Measurements from ENCODE around the gene IGSF8.
"Not testable (repeated sequence)": the region's sequence is repeated elsewhere in the genome, so short reads cannot be mapped to it uniquely, and the experiment has no call there.

IGSF8 gene

GRCh38 chr1:160053548-160054365 is 44.7 kb downstream of the IGSF8 start:
- TF ChIP-seq, protein P1, sequence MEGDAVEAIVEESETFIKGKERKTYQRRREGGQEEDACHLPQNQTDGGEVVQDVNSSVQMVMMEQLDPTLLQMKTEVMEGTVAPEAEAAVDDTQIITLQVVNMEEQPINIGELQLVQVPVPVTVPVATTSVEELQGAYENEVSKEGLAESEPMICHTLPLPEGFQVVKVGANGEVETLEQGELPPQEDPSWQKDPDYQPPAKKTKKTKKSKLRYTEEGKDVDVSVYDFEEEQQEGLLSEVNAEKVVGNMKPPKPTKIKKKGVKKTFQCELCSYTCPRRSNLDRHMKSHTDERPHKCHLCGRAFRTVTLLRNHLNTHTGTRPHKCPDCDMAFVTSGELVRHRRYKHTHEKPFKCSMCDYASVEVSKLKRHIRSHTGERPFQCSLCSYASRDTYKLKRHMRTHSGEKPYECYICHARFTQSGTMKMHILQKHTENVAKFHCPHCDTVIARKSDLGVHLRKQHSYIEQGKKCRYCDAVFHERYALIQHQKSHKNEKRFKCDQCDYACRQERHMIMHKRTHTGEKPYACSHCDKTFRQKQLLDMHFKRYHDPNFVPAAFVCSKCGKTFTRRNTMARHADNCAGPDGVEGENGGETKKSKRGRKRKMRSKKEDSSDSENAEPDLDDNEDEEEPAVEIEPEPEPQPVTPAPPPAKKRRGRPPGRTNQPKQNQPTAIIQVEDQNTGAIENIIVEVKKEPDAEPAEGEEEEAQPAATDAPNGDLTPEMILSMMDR (IDR thresholded peaks at IDR 0.05; ENCODE audit: control insufficient read depth, insufficient read depth, low read depth, low read length, missing control alignments), result no peak
- DNase-seq (ENCODE audit: low read depth), result no peak
- H3K4me3 ChIP-seq (ENCODE audit: control insufficient read depth, low read depth, low read length), result no peak overlapping the region

- no peak for DNase-seq (ENCODE audit: low read depth)
- TF ChIP-seq, protein P1 (IDR thresholded peaks at IDR 0.05; ENCODE audit: control insufficient read depth, insufficient read depth, low read depth, low read length, missing control alignments), result no peak
- H3K4me3 ChIP-seq (ENCODE audit: control insufficient read depth, low read depth, low read length), result no peak overlapping the region
These were observed 45.5 kb downstream of the IGSF8 start for GRCh38 chr1:160052936-160053335.

DNA sequence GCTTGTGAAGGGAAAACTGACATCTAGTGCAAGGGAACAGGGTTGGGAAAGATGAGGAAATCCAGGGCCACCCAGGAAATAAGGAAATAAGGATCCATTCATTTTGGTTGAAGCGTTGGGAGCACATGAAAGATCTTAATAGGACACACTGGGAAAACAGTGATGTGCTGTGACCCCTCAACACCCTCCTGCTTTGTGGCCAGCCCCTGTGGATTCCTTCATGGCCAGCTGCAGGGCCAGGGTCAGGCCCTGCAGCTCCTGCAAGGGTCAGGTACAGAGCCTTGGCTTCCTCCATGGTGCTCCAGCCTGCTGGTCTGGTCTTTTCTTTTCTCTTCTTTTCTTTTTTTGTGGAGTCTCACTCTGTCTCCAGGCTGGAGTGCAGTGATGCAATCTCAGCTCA is 47.8 kb downstream of the IGSF8 start:
- H3K4me3 ChIP-seq (ENCODE audit: control insufficient read depth, low read depth, low read length), result no peak overlapping the region
- TF ChIP-seq, protein P1 (IDR thresholded peaks at IDR 0.05; ENCODE audit: control insufficient read depth, insufficient read depth, low read depth, low read length, missing control alignments), result no peak
- no peak for DNase-seq (ENCODE audit: low read depth)

DNA sequence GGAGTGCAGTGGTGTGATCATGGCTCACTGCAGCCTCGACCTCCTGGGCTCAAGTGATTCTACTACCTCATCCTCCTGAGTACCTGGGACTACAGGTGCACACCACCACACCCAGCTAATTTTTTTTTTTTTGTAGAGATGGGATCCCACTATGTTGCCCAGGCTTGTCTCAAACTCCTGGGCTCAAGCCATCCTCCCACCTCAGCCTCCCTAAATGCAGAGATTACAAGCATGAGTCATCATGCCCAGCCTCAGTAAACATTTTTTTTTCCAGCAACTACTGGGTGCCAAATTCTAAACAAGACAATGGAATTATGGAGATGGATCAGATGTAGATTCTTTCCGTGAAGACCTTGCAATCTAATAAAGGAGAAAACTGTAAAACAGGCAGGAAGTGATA is 48.2 kb downstream of the IGSF8 start:
- not testable (repeated sequence) for H3K4me3 ChIP-seq (ENCODE audit: control insufficient read depth, low read depth, low read length); DNase-seq (ENCODE audit: low read depth)

DNA sequence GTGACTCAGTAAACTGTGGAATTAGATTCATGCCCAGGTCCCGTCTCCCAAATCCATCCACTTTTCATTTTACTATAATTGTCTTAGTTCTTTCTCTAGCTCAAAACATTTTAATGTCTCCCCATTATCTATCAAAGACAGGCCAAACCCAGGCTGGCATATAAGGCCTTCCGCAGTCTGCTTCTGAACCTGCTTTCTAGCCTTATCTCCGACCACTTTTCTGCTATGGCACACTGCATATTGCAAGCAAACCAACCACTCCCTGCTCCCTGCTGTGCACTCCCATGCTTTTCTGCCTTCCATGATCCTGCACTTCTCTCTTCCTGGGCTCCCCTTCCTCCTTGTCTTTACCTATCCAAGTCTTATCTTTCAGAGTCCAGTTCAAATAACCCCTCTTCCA is 49.3 kb downstream of the IGSF8 start:
- TF ChIP-seq, protein P1 (IDR thresholded peaks at IDR 0.05; ENCODE audit: control insufficient read depth, insufficient read depth, low read depth, low read length, missing control alignments), result no peak
- DNase-seq (ENCODE audit: low read depth), result no peak
- H3K4me3 ChIP-seq (ENCODE audit: control insufficient read depth, low read depth, low read length), result no peak overlapping the region

DNA sequence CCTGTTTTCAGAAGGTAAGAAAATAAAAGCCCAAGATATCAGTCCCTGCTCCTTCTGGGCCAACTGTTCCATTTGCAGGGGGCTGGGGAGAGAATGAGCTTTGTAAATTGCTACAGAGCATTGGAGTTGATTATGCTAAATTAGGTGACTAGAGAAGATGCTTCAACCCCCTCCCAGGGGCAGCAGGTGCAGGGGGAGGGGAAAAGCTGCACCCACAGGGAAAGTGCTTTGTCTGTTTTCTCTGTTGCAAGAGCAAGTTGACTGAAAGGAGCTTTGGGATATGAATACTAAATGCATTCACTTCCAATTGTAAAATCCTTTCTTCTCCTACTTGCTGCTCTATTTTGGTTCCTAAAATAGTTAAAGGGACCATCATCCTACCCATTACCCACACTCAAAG is 50.1 kb downstream of the IGSF8 start:
- no peak overlapping the region for H3K4me3 ChIP-seq (ENCODE audit: control insufficient read depth, low read depth, low read length)
- TF ChIP-seq, protein P1 (IDR thresholded peaks at IDR 0.05; ENCODE audit: control insufficient read depth, insufficient read depth, low read depth, low read length, missing control alignments), result no peak
- no peak for DNase-seq (ENCODE audit: low read depth)

DNA sequence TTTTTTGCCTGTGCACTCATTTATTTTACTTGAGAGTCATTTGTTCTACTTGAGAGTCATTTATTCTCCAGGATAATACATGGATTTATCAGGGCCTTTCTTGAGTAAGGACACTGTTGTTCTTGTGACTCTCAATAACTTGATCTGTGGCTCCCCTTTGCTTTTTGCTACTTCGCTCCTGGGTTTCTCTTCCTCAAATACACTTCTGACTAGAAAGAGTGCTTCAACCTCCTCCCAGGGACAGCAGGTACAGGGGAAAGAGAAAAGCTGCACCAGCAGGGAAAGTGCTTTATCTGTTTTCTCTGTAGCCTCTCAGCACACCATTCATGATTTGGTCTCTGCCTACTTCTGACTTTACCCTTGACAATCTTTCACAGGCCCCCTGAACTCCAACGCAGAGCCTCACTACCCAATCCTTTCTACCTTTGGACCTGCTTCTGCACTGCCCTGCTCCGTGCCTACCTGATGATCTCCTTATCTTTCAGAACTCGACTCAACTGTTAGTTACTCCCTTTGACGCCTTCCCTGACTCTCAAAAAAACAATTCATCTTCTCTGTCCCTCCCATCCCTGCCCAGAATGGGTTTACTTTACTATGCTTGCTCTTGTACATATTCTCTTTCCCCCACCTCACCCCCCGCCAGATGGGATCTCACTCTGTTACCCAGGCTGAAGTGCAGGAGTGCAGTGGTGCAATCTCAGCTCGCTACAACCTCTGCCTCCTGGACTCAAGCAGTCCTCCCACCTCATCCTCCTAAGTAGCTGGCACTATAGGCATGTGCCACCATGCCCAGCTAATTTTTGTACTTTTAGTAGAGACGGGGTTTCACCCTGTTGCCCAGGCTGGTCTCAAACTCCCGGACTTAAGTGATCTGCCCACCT is 51.1 kb downstream of the IGSF8 start:
- TF ChIP-seq, protein P1 (IDR thresholded peaks at IDR 0.05; ENCODE audit: control insufficient read depth, insufficient read depth, low read depth, low read length, missing control alignments), result no peak
- no peak for DNase-seq (ENCODE audit: low read depth)
- H3K4me3 ChIP-seq (ENCODE audit: control insufficient read depth, low read depth, low read length), result no peak overlapping the region

Measured in AG09309 (cell line).